Ishikawa (cell line): Measurements from ENCODE around the gene LLGL2.

Experiments used
- CEBPB ChIP-seq: IDR thresholded peaks from 2 replicates; pipeline ENCODE4 v1.6.1; 2012
- EGR1 ChIP-seq: IDR thresholded peaks from 2 replicates; pipeline ENCODE4 v1.6.1; 2012
- RAD21 ChIP-seq: IDR thresholded peaks from 2 replicates; pipeline ENCODE4 v1.6.1; 2012; ENCODE audit warnings: low read depth
- TEAD4 ChIP-seq: IDR thresholded peaks from 2 replicates; pipeline ENCODE4 v1.6.1; 2012
- YY1 ChIP-seq: IDR thresholded peaks from 2 replicates; pipeline ENCODE4 v1.6.1; 2012; ENCODE audit warnings: low read depth

- TF ChIP-seq CEBPB (no peak), YY1 (no peak), EGR1 (no peak), TEAD4 (no peak), RAD21 (no peak)
Observed at GRCh38 chr17:75623386-75623785, 97.9 kb downstream of the LLGL2 start.
